Choroid plexus epithelial cell (primary cell): ENCODE data around the gene VWA1.

Source experiments
- DNase-seq: peaks from one replicate; pipeline ENCODE4 v3.0.0-alpha.2; 2010; ENCODE audit warnings: low read depth
- H3K4me3 ChIP-seq: 2 replicates; pipeline ENCODE4 v1.5.1; 2011; ENCODE audit warnings: low read depth, mild to moderate bottlenecking, control low read depth, low read length, moderate library complexity
- TF ChIP-seq, protein P1 (sequence below): conservative IDR thresholded peaks from 2 replicates; pipeline ENCODE4 v1.5.1; 2011; ENCODE audit warnings: low read depth, mild to moderate bottlenecking, control low read depth, inconsistent platforms, low read length, moderate library complexity

VWA1 gene

GRCh38 chr1:1435106-1435903, at the start of gene VWA1:
TSS of gene VWA1 (plus strand) at chr1:1435690. CDS start at chr1:1435749, 59 bp downstream.
- H3K4me3 ChIP-seq, result peak within 1 kb of the TSS; percentile 49
- peak; percentile 64 for DNase-seq
- TF ChIP-seq, protein P1, sequence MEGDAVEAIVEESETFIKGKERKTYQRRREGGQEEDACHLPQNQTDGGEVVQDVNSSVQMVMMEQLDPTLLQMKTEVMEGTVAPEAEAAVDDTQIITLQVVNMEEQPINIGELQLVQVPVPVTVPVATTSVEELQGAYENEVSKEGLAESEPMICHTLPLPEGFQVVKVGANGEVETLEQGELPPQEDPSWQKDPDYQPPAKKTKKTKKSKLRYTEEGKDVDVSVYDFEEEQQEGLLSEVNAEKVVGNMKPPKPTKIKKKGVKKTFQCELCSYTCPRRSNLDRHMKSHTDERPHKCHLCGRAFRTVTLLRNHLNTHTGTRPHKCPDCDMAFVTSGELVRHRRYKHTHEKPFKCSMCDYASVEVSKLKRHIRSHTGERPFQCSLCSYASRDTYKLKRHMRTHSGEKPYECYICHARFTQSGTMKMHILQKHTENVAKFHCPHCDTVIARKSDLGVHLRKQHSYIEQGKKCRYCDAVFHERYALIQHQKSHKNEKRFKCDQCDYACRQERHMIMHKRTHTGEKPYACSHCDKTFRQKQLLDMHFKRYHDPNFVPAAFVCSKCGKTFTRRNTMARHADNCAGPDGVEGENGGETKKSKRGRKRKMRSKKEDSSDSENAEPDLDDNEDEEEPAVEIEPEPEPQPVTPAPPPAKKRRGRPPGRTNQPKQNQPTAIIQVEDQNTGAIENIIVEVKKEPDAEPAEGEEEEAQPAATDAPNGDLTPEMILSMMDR, result peak; percentile 7

GRCh38 chr1:1385931-1386330, 49.6 kb upstream of the VWA1 start:
- TF ChIP-seq, protein P1, result no peak
- no peak for DNase-seq
- H3K4me3 ChIP-seq, result no peak overlapping the region

DNA sequence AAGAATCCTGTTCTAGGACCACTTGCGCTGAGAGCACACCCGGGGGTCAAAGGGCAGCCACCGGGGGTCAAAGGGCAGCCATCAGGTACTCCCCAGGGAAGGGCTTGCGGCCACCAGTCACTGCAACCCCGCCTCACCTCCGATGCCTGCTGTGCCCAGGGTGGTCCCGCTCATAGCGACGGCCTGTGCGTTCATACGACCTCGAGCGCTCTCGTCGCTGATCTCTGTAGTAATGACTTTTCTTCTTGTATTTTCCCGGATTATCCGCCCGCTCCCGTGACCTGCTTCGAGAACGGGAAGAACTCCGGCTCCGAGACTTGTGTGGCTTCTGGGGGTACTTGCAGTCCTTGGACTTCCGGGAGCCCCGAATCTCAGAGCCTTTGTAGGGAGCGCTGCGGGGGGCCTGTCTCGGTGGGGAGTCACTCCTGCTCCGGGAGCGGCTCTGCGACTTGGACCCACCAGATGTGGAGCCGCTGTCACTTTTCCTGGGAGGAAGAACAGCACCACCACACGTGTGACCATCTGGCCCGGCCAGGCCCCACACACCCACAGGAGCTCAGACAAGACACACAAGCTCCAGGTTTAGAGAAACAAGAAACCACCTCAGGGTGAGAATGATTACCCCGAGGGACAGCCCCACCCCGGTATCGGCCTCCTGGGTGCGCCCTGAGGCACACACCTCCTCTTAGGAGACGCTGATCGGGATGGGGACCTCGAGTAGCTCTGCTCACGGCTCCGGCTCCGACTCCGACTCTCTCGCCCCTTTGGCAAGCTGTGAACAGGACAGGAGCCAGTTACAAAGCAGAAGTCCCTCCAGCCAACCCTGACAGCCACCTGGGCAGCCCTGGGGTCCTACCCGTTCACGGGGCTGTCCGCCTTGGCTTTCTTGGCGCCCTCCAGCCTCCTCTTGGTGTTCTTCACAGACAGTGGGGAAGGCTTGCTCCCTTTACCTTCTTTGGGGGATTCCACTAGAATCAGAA, 48.1 kb upstream of the VWA1 start:
- no peak for DNase-seq
- H3K4me3 ChIP-seq, result no peak overlapping the region
- TF ChIP-seq, protein P1, result no peak

- TF ChIP-seq, protein P1, result no peak
- no peak for DNase-seq
- H3K4me3 ChIP-seq, result no peak overlapping the region
Measured at GRCh38 chr1:1388078-1388472, 47.4 kb upstream of the VWA1 start.

DNA sequence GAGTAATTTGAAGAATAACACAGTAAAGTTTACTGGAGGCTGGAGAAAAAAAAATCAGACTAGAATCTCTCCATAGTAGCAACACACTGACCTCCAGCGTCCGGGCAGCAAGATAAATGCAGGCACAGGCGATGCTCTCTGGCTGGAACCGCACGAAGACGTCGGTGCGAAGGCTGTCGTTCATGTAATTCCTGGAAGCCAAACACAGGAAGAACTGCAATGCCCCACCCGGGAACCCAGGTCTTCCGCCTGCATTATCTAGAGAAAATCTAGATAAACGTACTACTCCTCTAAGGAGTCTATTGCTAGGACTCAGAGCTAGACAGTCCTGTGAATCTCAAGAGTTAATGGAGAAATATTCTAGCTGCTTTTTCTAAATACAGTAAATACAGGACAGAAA, 44.8 kb upstream of the VWA1 start:
- no peak overlapping the region for H3K4me3 ChIP-seq
- no peak for DNase-seq
- TF ChIP-seq, protein P1, result no peak

- TF ChIP-seq, protein P1, result no peak
- no peak overlapping the region for H3K4me3 ChIP-seq
- no peak for DNase-seq
Measured at GRCh38 chr1:1391225-1391624, 44.3 kb upstream of the VWA1 start.
